A673 (cell line): ENCODE results near the gene CDK14.

ENCODE experiments used
- EZH2 ChIP-seq: fragments of 200-600 bp; sonication (generic); IDR thresholded peaks from 2 replicates; pipeline ENCODE4 v1.6.1; 2017; ENCODE audit warnings: borderline replicate concordance, low read depth, mild to moderate bottlenecking, mixed read lengths, antibody characterized with exemption, low read length; ENCODE audit not compliant: poor library complexity, severe bottlenecking
- TF ChIP-seq, protein P1 (sequence below): fragments of 300-800, 200-600 bp; sonication (generic); conservative IDR thresholded peaks from 2 replicates; pipeline ENCODE4 v1.5.1; 2017; ENCODE audit warnings: low read depth, mild to moderate bottlenecking, antibody characterized with exemption, low read length, moderate library complexity, mixed read lengths

DNA sequence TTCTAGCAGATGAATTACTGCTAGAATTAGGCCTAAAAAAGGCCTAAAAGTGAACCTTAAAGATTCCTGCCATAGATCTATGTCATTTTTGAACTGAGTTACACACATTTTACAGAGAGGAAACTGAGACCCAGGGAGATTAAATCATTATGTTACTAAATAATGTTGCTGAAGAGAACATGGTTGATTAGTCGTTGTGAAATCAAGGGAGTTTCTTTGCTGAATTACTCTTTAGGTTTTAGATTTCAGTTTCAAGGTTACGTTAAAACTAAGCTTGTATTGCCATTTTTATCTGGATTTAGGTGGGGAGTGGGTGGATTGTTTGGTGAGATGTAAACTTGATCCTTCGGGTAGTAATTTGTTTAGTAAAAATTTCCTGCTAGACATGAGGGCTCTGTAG lies 21.3 kb downstream of the CDK14 start:
- no peak for TF ChIP-seq EZH2
- TF ChIP-seq, protein P1, sequence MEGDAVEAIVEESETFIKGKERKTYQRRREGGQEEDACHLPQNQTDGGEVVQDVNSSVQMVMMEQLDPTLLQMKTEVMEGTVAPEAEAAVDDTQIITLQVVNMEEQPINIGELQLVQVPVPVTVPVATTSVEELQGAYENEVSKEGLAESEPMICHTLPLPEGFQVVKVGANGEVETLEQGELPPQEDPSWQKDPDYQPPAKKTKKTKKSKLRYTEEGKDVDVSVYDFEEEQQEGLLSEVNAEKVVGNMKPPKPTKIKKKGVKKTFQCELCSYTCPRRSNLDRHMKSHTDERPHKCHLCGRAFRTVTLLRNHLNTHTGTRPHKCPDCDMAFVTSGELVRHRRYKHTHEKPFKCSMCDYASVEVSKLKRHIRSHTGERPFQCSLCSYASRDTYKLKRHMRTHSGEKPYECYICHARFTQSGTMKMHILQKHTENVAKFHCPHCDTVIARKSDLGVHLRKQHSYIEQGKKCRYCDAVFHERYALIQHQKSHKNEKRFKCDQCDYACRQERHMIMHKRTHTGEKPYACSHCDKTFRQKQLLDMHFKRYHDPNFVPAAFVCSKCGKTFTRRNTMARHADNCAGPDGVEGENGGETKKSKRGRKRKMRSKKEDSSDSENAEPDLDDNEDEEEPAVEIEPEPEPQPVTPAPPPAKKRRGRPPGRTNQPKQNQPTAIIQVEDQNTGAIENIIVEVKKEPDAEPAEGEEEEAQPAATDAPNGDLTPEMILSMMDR: no peak
